ENCODE measurements around the gene KCNH4. TPM values are rescaled to one million over a fixed set of nuclear protein-coding genes. Genes with fewer than 3 reads are reported as not detected.

KCNH4 gene
- total RNA-seq, 1 experiment from 2014 or later: not detected

DNA sequence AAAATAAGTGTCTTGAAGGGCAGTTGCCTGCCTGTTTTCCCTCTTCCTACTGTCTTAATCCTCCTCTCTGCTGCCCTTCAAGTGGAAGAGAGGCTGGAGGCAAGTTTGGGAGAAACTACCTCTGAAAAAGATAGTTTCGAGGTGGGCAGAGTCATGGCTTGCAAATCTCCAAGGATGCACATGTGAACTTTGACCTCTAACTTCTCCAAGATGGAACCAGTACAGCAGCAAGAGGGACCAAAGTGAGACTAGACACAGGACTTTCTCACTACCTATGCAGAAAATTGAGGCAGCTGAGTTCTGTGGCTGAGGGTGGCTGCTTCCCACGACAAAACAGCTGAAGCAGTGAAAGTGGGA lies 887 bp upstream of the KCNH4 start (continued):
- TF ChIP-seq, protein P1, sequence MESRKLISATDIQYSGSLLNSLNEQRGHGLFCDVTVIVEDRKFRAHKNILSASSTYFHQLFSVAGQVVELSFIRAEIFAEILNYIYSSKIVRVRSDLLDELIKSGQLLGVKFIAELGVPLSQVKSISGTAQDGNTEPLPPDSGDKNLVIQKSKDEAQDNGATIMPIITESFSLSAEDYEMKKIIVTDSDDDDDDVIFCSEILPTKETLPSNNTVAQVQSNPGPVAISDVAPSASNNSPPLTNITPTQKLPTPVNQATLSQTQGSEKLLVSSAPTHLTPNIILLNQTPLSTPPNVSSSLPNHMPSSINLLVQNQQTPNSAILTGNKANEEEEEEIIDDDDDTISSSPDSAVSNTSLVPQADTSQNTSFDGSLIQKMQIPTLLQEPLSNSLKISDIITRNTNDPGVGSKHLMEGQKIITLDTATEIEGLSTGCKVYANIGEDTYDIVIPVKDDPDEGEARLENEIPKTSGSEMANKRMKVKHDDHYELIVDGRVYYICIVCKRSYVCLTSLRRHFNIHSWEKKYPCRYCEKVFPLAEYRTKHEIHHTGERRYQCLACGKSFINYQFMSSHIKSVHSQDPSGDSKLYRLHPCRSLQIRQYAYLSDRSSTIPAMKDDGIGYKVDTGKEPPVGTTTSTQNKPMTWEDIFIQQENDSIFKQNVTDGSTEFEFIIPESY (IDR thresholded peaks at IDR 0.05; ENCODE audit: extremely low read depth, insufficient replicate concordance, low read length): no peak
- TF ChIP-seq EZH2phosphoT487 (IDR thresholded peaks at IDR 0.05; ENCODE audit: borderline replicate concordance) (no peak), ZNF274 (IDR thresholded peaks at IDR 0.05; ENCODE audit: low read depth, low read length) (no peak), ZFX (IDR thresholded peaks at IDR 0.05) (no peak), ELF1 (IDR thresholded peaks at IDR 0.05; ENCODE audit: borderline replicate concordance, low read depth) (no peak), CTCF (IDR thresholded peaks at IDR 0.05 in 2 of 3, conservative IDR thresholded peaks at IDR 0.05 in 1 of 3; ENCODE audit: borderline replicate concordance in 1 of 3, insufficient read depth in 1 of 3, low read depth in 2 of 3, low read length in 2 of 3) (no peak)

DNA sequence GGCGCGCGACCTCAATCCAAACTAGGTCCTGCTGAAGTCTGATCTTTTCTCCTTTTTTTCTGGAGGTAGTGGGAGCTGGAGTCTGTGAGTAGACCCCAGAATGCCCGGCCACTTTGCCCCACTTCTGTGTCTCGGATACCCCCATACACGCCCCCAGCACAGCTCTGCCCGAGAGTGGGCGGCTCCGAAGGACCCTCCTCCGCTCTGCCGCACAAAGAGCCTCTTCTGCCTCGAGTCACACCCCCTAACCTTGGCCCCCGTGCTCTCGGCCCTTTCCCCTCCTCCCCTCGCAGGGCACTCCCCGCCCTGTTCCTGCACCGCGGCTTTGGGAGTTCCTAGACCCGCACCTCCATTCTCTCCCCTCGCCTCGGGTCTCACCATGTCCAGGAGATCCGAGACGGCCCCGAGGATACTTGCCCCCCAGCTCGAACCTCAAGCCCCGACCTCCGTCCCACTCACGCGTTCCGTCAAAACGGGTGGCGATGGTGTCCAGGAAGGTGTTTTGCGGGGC lies 476 bp downstream of the KCNH4 start:
- Histone ChIP-seq H3K9ac (ENCODE audit: low read length) (no peak overlapping the region), H4K20me1 (ENCODE audit: insufficient read depth) (no peaks in the 10 kb centered on the region), H2AFZ (ENCODE audit: low read depth, low read length, poor library complexity, severe bottlenecking) (no peak overlapping the region), H3K4me1 (ENCODE audit: control insufficient read depth in 1 of 2, insufficient read depth in 2 of 2, low read length in 2 of 2) (peaks cover 14 to 27% of the 10 kb centered on the region in 2 experiments), H3K79me2 (ENCODE audit: insufficient read depth, low read length) (no peaks in the 10 kb centered on the region), H3K36me3 (ENCODE audit: control insufficient read depth in 1 of 2, insufficient read depth in 2 of 2, low read length in 2 of 2) (no peaks in the 10 kb centered on the region), H3K27me3 (ENCODE audit: insufficient read depth, low read length) (no peaks in the 10 kb centered on the region), H3K9me2 (ENCODE audit: insufficient read depth) (no peaks in the 10 kb centered on the region), H3K4me2 (ENCODE audit: low read length) (no peak overlapping the region), H3K4me3 (replicated peaks in 1 of 2; ENCODE audit: low read depth in 1 of 2, low read length in 2 of 2) (no peak overlapping the region), H3K9me3 (ENCODE audit: control insufficient read depth in 1 of 2, insufficient read depth in 1 of 2, low read depth in 1 of 2, low read length in 2 of 2) (no peaks in the 10 kb centered on the region), H3K27ac (ENCODE audit: low read depth, low read length) (no peak overlapping the region)
- ChIA-PET CTCF (no interaction called here), POLR2A (no interaction called here), RAD21 (ENCODE audit: low non-redundant PET in 1 of 2, low total read pairs in 2 of 2, uncharacterized antibody in 2 of 2, unreplicated experiment in 2 of 2) (no interaction called here)
- BruUV-seq (replicated peaks): no TSS peak
- TF ChIP-seq, protein P1 (IDR thresholded peaks at IDR 0.05; ENCODE audit: extremely low read depth, insufficient replicate concordance, low read length): no peak
- TF ChIP-seq EGR1 (IDR thresholded peaks at IDR 0.05; ENCODE audit: low read depth) (no peak), MAX (IDR thresholded peaks at IDR 0.05) (no peak), ZFX (IDR thresholded peaks at IDR 0.05) (no peak), YY1 (IDR thresholded peaks at IDR 0.05; ENCODE audit: extremely low read depth, insufficient replicate concordance, low read depth, low read length) (no peak), CEBPB (IDR thresholded peaks at IDR 0.05; ENCODE audit: low read depth) (no peak), JUND (IDR thresholded peaks at IDR 0.05) (no peak), RAD21 (IDR thresholded peaks at IDR 0.05; ENCODE audit: low read depth) (no peak), SP1 (IDR thresholded peaks at IDR 0.05; ENCODE audit: low read depth) (no peak)
- no peak for ATAC-seq
- intact Hi-C loops (cut with micrococcal nuclease): no loop called here
- DNase-seq (ENCODE audit: low read depth, low spot score): no peak

All from HCT116 (cell line).